Gastroesophageal sphincter (tissue), 4 donors: ENCODE measurements around the gene PTPRN2. TPM values are rescaled to one million over a fixed set of nuclear protein-coding genes. Genes with fewer than 3 reads are reported as not detected.
"Not testable (repeated sequence)": the region's sequence is repeated elsewhere in the genome, so short reads cannot be mapped to it uniquely, and the experiment has no call there.

Experiments used
- ATAC-seq: fragments of 150-250 bp; one replicate; pipeline ENCODE4 v1.9.1; 2016; ENCODE audit warnings: mild to moderate bottlenecking, moderate library complexity
- H3K27ac ChIP-seq, 4 donors: fragments of 200-600 bp; sonication (generic) in 3 of 4; 1 replicate in 3 of 4; 2 replicates in 1 of 4; pipeline ENCODE4 v1.5.1; 2016 to 2019
- H3K27me3 ChIP-seq: fragments of 200-600 bp; sonication (generic); one replicate; pipeline ENCODE4 v1.5.1; 2019
- H3K36me3 ChIP-seq, 2 donors: fragments of 200-600 bp; sonication (generic); one replicate each; pipeline ENCODE4 v1.5.1; 2019; ENCODE audit warnings: control low read depth in 1 of 2
- H3K4me1 ChIP-seq, 3 donors: fragments of 200-600 bp; sonication (generic); 1 replicate in 2 of 3; 2 replicates in 1 of 3; pipeline ENCODE4 v1.5.1; 2016 to 2019; ENCODE audit warnings: control low read depth in 2 of 3
- H3K4me3 ChIP-seq, 2 donors: fragments of 200-600 bp; sonication (generic); one replicate each; pipeline ENCODE4 v1.5.1; 2019; ENCODE audit warnings: mild to moderate bottlenecking in 1 of 2, moderate library complexity in 1 of 2
- H3K9me3 ChIP-seq, 3 donors: fragments of 200-600 bp; sonication (generic); one replicate each; pipeline ENCODE4 v1.5.1; 2017 to 2019; ENCODE audit warnings: control low read depth in 2 of 3
- CTCF ChIP-seq, 4 experiments: fragments of 200-600 bp in 2 of 4; fragments of 450-650 bp in 2 of 4; sonication (generic) in 1 of 4; IDR thresholded peaks; one replicate each; pipeline ENCODE4 v1.5.1; 2017 to 2019; ENCODE audit warnings: antibody characterized with exemption in 4 of 4, mild to moderate bottlenecking in 2 of 4, moderate library complexity in 2 of 4
- EP300 ChIP-seq: sonication (generic); formaldehyde crosslinking; IDR thresholded peaks from one replicate; pipeline ENCODE4 v1.6.1; 2017; ENCODE audit warnings: antibody characterized with exemption, mild to moderate bottlenecking
- POLR2A ChIP-seq, 2 donors: fragments of 450-650 bp; IDR thresholded peaks; one replicate each; pipeline ENCODE4 v1.6.1; 2017; ENCODE audit warnings: antibody characterized with exemption in 2 of 2, mild to moderate bottlenecking in 2 of 2, moderate library complexity in 1 of 2
- POLR2AphosphoS5 ChIP-seq: sonication (generic); formaldehyde crosslinking; IDR thresholded peaks from one replicate; pipeline ENCODE4 v1.6.1; 2017; ENCODE audit warnings: antibody characterized with exemption
- WGBS, 2 donors: methylation state at CpG; one replicate each; pipeline ENCODE4 v1.1.5; 2018; ENCODE audit warnings: low coverage in 1 of 2; 5-methylcytosine and 5-hydroxymethylcytosine counted together
- total RNA-seq, 4 donors: library from RNA; depleted of rRNA; stranded (reverse); fragments of >200 nt; gene quantifications; one replicate each; pipeline ENCODE4 v1.1.0, GENCODE V29; 2016

PTPRN2 gene
- total RNA-seq, 4 donors from 2014 or later: 1.7 to 4.7 (median 3.3) TPM

DNA sequence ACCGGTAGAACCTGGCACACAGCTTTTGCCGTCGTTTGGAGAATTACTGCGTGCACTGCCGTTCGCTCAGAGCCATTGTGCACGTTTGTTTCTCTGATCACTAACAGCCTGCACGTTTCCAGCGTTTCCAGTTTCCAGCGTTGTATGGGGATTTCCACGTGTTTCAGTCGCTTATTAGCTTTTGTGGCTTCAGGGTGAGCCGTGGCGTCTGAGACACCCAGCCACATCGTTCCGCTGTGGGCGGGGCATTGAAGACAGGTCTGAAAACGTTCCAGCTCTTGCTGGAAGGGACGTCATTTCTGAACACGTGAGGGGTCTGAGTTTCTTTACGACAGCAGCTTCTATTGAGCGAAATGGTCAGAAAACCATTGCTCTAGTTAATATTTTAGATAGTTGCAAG lies 1086.0 kb downstream of the PTPRN2 start:
- Histone ChIP-seq H3K9me3 (peaks cover 0 to 21% (median 0%) of the 10 kb centered on the region in 3 donors), H3K36me3 (no peaks in the 10 kb centered on the region), H3K27ac (no peak overlapping the region), H3K4me1 (no peaks in the 10 kb centered on the region), H3K4me3 (no peak overlapping the region), H3K27me3 (peaks cover 32% of the 10 kb centered on the region)
- 53 to 73% methylated on average over 3 to 17 of the region's 22 CpGs for WGBS, 2 donors
- no peak for ATAC-seq
- TF ChIP-seq POLR2AphosphoS5: no peak
- TF ChIP-seq CTCF (IDR thresholded peaks at IDR 0.05): no peak
- no peak for TF ChIP-seq POLR2A (IDR thresholded peaks at IDR 0.05)
- TF ChIP-seq EP300: no peak

DNA sequence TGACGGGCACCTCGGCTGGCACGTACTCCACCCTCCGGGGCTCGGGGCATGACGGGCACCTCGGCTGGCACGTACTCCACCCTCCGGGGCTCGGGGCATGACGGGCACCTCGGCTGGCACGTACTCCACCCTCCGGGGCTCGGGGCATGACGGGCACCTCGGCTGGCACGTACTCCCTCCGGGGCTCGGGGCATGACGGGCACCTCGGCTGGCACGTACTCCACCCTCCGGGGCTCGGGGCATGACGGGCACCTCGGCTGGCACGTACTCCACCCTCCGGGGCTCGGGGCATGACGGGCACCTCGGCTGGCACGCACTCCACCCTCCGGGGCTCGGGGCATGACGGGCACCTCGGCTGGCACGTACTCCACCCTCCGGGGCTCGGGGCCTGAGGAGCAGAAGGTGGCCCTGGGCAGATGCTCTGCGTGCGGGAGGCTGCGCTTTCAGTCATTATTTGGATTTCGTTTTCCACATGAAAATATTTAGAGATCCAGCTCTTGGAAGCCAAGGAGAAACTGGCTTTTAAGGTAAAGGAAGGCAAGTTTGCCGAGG lies 1086.6 kb downstream of the PTPRN2 start:
- not testable (repeated sequence) for H3K4me1 ChIP-seq, H3K4me3 ChIP-seq, H3K27ac ChIP-seq, ATAC-seq, H3K36me3 ChIP-seq
- Histone ChIP-seq H3K9me3 (peaks cover 0 to 17% (median 0%) of the 10 kb centered on the region in 3 donors), H3K27me3 (peaks cover 27% of the 10 kb centered on the region)
- 91 to 93% methylated on average over 4 to 7 of the region's 45 CpGs for WGBS, 2 donors

DNA sequence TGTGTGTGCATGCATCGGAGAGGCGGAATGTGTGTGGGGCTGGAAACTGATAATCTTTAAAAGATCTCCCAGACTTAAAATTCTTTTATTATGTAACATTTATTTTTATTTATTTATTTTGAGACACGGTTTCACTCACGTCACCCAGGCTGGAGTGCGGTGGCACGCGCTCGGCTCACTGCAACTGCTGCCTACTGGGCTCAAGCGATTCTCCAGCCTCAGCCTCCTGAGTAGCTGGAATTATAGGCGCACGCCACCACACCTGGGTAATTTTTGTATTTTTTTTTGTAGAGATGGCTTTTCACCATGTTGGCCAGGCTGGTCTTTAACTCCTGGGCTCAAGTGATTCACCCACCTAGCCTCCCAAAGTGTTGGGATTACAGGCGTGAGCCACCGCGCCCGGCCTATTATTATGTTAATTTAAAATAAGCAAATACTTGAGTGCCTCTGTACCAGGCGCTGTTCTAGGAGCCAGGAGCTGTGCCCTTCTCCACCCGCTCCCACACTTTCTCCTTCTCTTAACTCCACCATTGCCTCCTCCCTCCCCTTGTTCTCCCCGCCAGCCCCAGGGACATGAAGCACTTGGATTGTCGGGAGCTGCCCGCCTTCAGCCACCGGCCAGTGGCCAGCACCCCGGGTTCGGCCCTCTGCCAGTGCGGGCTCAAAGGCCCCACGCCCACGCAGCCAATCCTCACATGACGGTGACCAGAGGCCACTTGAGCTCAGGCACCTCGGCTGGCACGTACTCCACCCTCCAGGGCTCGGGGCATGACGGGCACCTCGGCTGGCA lies 1087.3 kb downstream of the PTPRN2 start:
- WGBS, 2 donors: 83 to 87% methylated on average over 14 to 18 of the region's 32 CpGs
- H3K9me3 ChIP-seq: peaks cover 0 to 10% (median 0%) of the 10 kb centered on the region in 3 donors
- TF ChIP-seq EP300 (no peak), POLR2A (IDR thresholded peaks at IDR 0.05) (no peak), CTCF (IDR thresholded peaks at IDR 0.05) (no peak), POLR2AphosphoS5 (no peak)

GRCh38 chr7:157499835-157500153 lies 1087.8 kb downstream of the PTPRN2 start:
- Histone ChIP-seq H3K27ac (no peak overlapping the region), H3K36me3 (no peaks in the 10 kb centered on the region), H3K27me3 (peaks cover 31% of the 10 kb centered on the region), H3K9me3 (peaks cover 0 to 5% (median 0%) of the 10 kb centered on the region in 3 donors), H3K4me3 (no peak overlapping the region), H3K4me1 (no peaks in the 10 kb centered on the region)
- TF ChIP-seq CTCF (IDR thresholded peaks at IDR 0.05): no peak
- no peak for TF ChIP-seq POLR2AphosphoS5
- TF ChIP-seq POLR2A (IDR thresholded peaks at IDR 0.05): no peak
- no peak for TF ChIP-seq EP300
- WGBS, 2 donors: 53% methylated on average over 2 of the region's 9 CpGs; no CpG with 5 or more reads in 1 of the 2 donors
- no peak for ATAC-seq

More for the DNA sequence above, 1087.3 kb downstream of the PTPRN2 start:
- H3K4me3 ChIP-seq: no peak overlapping the region
- no peaks in the 10 kb centered on the region for H3K36me3 ChIP-seq
- H3K27ac ChIP-seq: no peak overlapping the region
- no peaks in the 10 kb centered on the region for H3K4me1 ChIP-seq
- H3K27me3 ChIP-seq: peaks cover 27% of the 10 kb centered on the region
- no peak for ATAC-seq

GRCh38 chr7:157499121-157499834 lies 1088.3 kb downstream of the PTPRN2 start:
- no peaks in the 10 kb centered on the region for H3K4me1 ChIP-seq
- H3K27me3 ChIP-seq: peaks cover 35% of the 10 kb centered on the region
- ATAC-seq: no peak
- H3K4me3 ChIP-seq: no peak overlapping the region
- TF ChIP-seq POLR2AphosphoS5 (no peak), EP300 (no peak), POLR2A (IDR thresholded peaks at IDR 0.05) (no peak), CTCF (IDR thresholded peaks at IDR 0.05) (no peak)
- WGBS, 2 donors: 80 to 92% methylated on average over 1 to 4 of the region's 27 CpGs
- peaks cover 0 to 4% (median 0%) of the 10 kb centered on the region in 3 donors for H3K9me3 ChIP-seq
- no peaks in the 10 kb centered on the region for H3K36me3 ChIP-seq
- H3K27ac ChIP-seq: no peak overlapping the region
